Esophagus squamous epithelium (tissue), 5 donors: ENCODE measurements around the gene METTL23. TPM values are rescaled to one million over a fixed set of nuclear protein-coding genes. Genes with fewer than 3 reads are reported as not detected.
"Not testable (repeated sequence)": the region's sequence is repeated elsewhere in the genome, so short reads cannot be mapped to it uniquely, and the experiment has no call there.

ENCODE experiments used
- DNase-seq: peaks from one replicate; lab custom pipeline; 2025; lab: John Stamatoyannopoulos, UW
- H3K27ac ChIP-seq, 4 donors: fragments of 200-600 bp; sonication (generic); one replicate each; pipeline ENCODE4 v1.5.1; 2016 to 2019; ENCODE audit warnings: mild to moderate bottlenecking in 1 of 4
- H3K27me3 ChIP-seq, 4 donors: fragments of 200-600 bp; sonication (generic); 1 replicate in 3 of 4; 2 replicates in 1 of 4; pipeline versions ENCODE4 v1.5.1 to v1.6.0; 2017 to 2021; ENCODE audit warnings: antibody characterized with exemption in 1 of 4
- H3K36me3 ChIP-seq, 3 donors: fragments of 200-600 bp; sonication (generic); one replicate each; pipeline ENCODE4 v1.5.1; 2016 to 2019
- H3K4me1 ChIP-seq, 3 donors: fragments of 200-600 bp; sonication (generic); one replicate each; pipeline ENCODE4 v1.5.1; 2017 to 2019
- H3K4me3 ChIP-seq, 4 donors: fragments of 200-600 bp; sonication (generic); 1 replicate in 3 of 4; 2 replicates in 1 of 4; pipeline ENCODE4 v1.5.1; 2016 to 2019; ENCODE audit warnings: mild to moderate bottlenecking in 2 of 4, moderate library complexity in 1 of 4
- H3K9me3 ChIP-seq, 3 donors: fragments of 200-600 bp; sonication (generic); one replicate each; pipeline ENCODE4 v1.5.1; 2016 to 2019
- POLR2A ChIP-seq, 4 donors: fragments of 450-650 bp; IDR thresholded peaks; one replicate each; pipeline ENCODE4 v1.6.1; 2017; ENCODE audit warnings: antibody characterized with exemption in 4 of 4, mild to moderate bottlenecking in 4 of 4, moderate library complexity in 3 of 4
- WGBS, 2 donors: methylation state at CpG; one replicate each; pipeline ENCODE4 v1.1.5; 2018; 5-methylcytosine and 5-hydroxymethylcytosine counted together
- intact Hi-C: fragments of 100-400 bp; cut with DNase I; formaldehyde crosslinking; loops from one replicate; pipeline ENCODE4 v1.15.0; 2022
- total RNA-seq, 4 donors: library from RNA; depleted of rRNA; stranded (reverse); fragments of >200 nt; gene quantifications; one replicate each; pipeline ENCODE4 v1.1.0, GENCODE V29; 2016
- TF ChIP-seq, protein P1 (sequence below), 6 experiments: fragments of 450-650 bp in 4 of 6; fragments of 200-600 bp in 2 of 6; sonication (generic) in 2 of 6; IDR thresholded peaks; one replicate each; pipeline ENCODE4 v1.5.1; 2016 to 2019; ENCODE audit warnings: antibody characterized with exemption in 6 of 6, mild to moderate bottlenecking in 4 of 6, moderate library complexity in 4 of 6
- donor health status: DM: yes; HTN: yes; CAD: no.

Gene METTL23
- total RNA-seq, 4 donors from 2014 or later: 14.6 to 33.0 (median 24.7) TPM

GRCh38 chr17:76695059-76695831 lies 31.4 kb upstream of the METTL23 start:
- intact Hi-C loops: no loop called here
- TF ChIP-seq, protein P1, sequence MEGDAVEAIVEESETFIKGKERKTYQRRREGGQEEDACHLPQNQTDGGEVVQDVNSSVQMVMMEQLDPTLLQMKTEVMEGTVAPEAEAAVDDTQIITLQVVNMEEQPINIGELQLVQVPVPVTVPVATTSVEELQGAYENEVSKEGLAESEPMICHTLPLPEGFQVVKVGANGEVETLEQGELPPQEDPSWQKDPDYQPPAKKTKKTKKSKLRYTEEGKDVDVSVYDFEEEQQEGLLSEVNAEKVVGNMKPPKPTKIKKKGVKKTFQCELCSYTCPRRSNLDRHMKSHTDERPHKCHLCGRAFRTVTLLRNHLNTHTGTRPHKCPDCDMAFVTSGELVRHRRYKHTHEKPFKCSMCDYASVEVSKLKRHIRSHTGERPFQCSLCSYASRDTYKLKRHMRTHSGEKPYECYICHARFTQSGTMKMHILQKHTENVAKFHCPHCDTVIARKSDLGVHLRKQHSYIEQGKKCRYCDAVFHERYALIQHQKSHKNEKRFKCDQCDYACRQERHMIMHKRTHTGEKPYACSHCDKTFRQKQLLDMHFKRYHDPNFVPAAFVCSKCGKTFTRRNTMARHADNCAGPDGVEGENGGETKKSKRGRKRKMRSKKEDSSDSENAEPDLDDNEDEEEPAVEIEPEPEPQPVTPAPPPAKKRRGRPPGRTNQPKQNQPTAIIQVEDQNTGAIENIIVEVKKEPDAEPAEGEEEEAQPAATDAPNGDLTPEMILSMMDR (IDR thresholded peaks at IDR 0.05): no peak
- TF ChIP-seq POLR2A (IDR thresholded peaks at IDR 0.05): no peak
- peaks cover 24 to 68% (median 47%) of the 10 kb centered on the region in 3 donors for H3K4me1 ChIP-seq
- H3K27me3 ChIP-seq: no peaks in the 10 kb centered on the region
- H3K36me3 ChIP-seq: no peaks in the 10 kb centered on the region
- peak overlapping the region in 2 of 4 donors; percentile 2 to 37 for H3K4me3 ChIP-seq
- 46 to 69% methylated on average over 14 to 16 of the region's 16 CpGs for WGBS, 2 donors
- no peaks in the 10 kb centered on the region for H3K9me3 ChIP-seq
- no peak for DNase-seq
- H3K27ac ChIP-seq: peak overlapping the region in 3 of 4 donors; percentile 45 to 86 (median 52)

GRCh38 chr17:76696763-76697701 lies 29.6 kb upstream of the METTL23 start:
- Histone ChIP-seq H3K4me3 (no peak overlapping the region), H3K27ac (peak overlapping the region; percentile 16 to 86 (median 77)), H3K27me3 (no peaks in the 10 kb centered on the region), H3K4me1 (peaks cover 35 to 75% (median 65%) of the 10 kb centered on the region in 3 donors), H3K9me3 (no peaks in the 10 kb centered on the region), H3K36me3 (no peaks in the 10 kb centered on the region)
- no peak for DNase-seq
- TF ChIP-seq POLR2A (IDR thresholded peaks at IDR 0.05): no peak
- TF ChIP-seq, protein P1 (IDR thresholded peaks at IDR 0.05): no peak
- WGBS, 2 donors: 74% methylated on average over 17 to 19 of the region's 25 CpGs
- intact Hi-C loops: no loop called here

DNA sequence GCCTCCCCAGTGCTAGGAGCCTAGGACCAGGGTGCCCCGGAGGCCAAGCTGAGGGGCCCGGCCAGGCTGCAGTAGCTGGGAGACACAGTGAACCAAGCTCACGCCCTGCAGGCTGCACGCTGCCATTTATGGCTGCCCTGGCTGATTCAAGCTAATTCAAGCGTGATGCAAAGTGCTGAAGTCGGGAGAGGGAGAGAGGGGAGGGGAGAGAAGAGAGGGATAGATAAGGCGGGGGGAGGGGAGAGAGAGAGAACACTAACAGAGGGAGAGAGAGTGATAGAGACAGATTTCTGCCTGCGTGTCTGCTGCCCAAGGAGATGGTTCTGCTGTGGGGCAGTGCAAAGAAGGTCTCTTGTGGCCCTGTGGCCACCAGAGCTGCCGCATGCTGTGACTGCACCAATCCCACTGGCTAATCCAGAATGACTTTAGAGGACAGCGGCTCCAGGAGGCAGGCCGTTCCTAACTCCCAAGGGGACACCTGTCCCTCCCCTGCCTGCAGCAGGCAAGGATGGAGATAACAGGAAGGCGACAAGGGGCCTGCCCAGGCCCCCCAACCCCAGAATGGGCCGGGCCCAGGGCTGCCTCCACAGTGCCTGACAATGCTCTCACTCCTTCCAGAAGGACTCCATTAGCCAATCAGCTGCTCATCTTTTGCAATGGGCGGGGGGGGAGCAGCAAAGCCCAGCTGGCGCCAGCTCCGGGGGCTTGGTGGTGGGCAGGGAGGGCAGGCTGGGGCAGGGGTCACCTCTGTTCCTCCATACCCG lies 28.8 kb upstream of the METTL23 start:
- TF ChIP-seq, protein P1 (IDR thresholded peaks at IDR 0.05): no peak
- no peak for TF ChIP-seq POLR2A (IDR thresholded peaks at IDR 0.05)
- WGBS, 2 donors: 46 to 54% methylated on average over 13 of the region's 17 CpGs
- H3K4me3 ChIP-seq: no peak overlapping the region
- intact Hi-C loops: no loop called here
- H3K27ac ChIP-seq: peak overlapping the region; percentile 16 to 86 (median 77)
- peaks cover 35 to 82% (median 71%) of the 10 kb centered on the region in 3 donors for H3K4me1 ChIP-seq
- no peak for DNase-seq
- H3K36me3 ChIP-seq: no peaks in the 10 kb centered on the region
- H3K9me3 ChIP-seq: no peaks in the 10 kb centered on the region
- no peaks in the 10 kb centered on the region for H3K27me3 ChIP-seq

DNA sequence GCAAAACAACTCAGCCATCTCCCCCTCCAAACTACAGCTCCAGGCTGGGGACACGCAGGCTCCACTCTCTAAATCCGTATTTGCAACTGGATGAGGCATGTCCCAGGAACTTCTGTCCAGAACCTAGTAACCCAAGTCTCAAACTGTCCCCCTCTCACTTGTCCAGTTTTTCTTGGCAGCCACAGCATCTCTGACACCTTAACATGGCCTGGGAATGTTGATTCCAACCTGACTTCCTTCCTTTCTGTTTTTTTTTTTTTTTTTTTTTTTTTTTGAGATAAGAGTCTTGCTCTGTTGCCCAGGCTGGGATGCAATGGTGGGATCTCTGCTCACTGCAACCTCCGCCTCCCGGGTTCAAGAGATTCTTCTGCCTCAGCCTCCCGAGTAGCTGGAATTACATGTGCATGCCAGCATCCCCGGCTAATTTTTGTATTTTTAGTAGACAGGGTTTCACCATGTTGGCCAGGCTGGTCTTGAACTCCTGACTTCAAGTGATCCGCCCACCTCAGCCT lies 28.1 kb upstream of the METTL23 start:
- Histone ChIP-seq H3K4me1 (peaks cover 35 to 88% (median 72%) of the 10 kb centered on the region in 3 donors), H3K27ac (peak overlapping the region; percentile 16 to 88 (median 82))
- 87 to 95% methylated on average over 6 to 7 of the region's 7 CpGs for WGBS, 2 donors
- H3K27me3 ChIP-seq, intact Hi-C loops, H3K4me3 ChIP-seq, H3K36me3 ChIP-seq, H3K9me3 ChIP-seq, DNase-seq: not testable (repeated sequence)

GRCh38 chr17:76700270-76700616 lies 26.4 kb upstream of the METTL23 start:
- peak overlapping the region; percentile 67 to 93 (median 87) for H3K27ac ChIP-seq
- H3K36me3 ChIP-seq: no peaks in the 10 kb centered on the region
- no peak for TF ChIP-seq POLR2A (IDR thresholded peaks at IDR 0.05)
- TF ChIP-seq, protein P1 (IDR thresholded peaks at IDR 0.05): no peak
- DNase-seq: no peak
- no peaks in the 10 kb centered on the region for H3K27me3 ChIP-seq
- peak overlapping the region in 3 of 4 donors; percentile 19 to 55 (median 26) for H3K4me3 ChIP-seq
- H3K4me1 ChIP-seq: peaks cover 35 to 87% (median 72%) of the 10 kb centered on the region in 3 donors
- H3K9me3 ChIP-seq: no peaks in the 10 kb centered on the region
- WGBS, 2 donors: 20 to 32% methylated on average over 6 to 8 of the region's 8 CpGs
- intact Hi-C loops: no loop called here
